ENCODE data around the gene IL4.

DNA sequence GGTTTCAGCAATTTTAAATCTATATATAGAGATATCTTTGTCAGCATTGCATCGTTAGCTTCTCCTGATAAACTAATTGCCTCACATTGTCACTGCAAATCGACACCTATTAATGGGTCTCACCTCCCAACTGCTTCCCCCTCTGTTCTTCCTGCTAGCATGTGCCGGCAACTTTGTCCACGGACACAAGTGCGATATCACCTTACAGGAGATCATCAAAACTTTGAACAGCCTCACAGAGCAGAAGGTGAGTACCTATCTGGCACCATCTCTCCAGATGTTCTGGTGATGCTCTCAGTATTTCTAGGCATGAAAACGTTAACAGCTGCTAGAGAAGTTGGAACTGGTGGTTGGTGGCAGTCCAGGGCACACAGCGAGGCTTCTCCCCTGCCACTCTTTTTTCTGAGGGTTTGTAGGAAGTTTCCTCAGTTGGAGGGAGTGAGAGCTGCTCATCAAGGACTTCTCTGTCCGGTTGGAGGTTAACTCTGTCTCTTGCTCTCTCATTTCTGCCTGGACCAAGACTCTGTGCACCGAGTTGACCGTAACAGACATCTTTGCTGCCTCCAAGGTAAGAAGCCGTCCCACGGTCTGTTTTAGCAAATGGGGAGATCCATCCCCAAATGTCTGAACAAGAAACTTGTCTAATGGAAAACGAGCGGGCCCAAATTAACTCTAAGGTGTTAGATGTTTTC lies at the start of gene IL4:
- TF ChIP-seq POLR2AphosphoS5 (IDR thresholded peaks at IDR 0.05; ENCODE audit: low read depth, low read length) (no peak), POLR2A (IDR thresholded peaks at IDR 0.05; ENCODE audit: low read depth, low read length) (no peak), TAF1 (IDR thresholded peaks at IDR 0.05; ENCODE audit: borderline replicate concordance, low read depth, low read length) (no peak)

All from GM12892 (cell line).